ENCODE data around the gene ZBTB25. TPM values are rescaled to one million over a fixed set of nuclear protein-coding genes. Genes with fewer than 3 reads are reported as not detected.

Gene ZBTB25
- total RNA-seq, 1 experiment from 2014 or later = 10.0 TPM

DNA sequence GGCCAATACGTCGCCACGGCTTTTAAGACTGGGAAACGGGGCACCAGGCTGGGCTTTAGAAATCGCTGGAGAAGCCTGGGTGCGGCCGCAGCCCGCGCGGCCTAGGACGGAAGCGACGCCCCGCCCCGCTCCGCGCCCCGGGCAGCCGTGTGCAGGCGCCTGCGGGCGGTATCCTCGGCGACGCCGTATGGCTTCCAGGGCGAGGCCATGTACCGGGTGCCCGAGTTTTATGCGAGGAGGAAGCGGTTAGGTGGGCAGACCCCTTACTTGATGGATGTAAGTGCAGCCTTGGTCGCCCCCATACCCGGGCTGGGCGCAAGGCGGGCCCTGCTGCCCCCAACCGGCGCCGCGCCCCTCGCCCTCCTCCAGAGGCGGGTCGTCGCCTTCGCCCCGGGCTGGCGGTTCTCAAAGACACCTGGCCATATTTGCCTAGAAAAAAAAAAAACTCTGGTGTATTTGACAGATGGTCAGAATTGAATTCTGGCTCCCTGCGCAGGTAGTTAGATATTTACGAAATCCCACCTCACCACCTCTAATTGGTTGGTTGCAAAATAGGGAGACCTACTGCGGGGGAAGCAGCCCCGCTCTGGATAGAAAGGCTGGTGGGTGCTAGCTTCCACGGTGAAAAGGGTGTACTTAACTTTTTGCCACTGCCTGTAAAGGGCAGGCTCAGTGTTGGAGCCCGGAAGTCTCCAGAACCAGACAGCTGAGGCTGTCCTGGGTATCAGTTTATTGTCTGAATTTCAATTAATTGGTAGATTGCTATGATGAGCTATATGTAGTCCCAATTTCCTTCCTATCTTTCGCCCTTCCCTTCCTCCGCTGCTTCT lies 46.4 kb upstream of the ZBTB25 start, which contains the start of gene PPP1R36:
Gene PPP1R36 (plus strand): TSS at position 171 of the 830 bp plus-strand sequence. CDS start 37 bp downstream, at position 208.
- ChIA-PET POLR2A (interaction anchor here (0.7 kb wide), 1 partner anchor 38 kb away, joined by 3 read pairs; no protein-coding TSS in a partner anchor), CTCF (interaction anchor here (0.6 kb wide), 1 partner anchor 553 kb away, joined by 9 read pairs; no protein-coding TSS in a partner anchor)
- H3K4me1 ChIP-seq = peaks cover 17% of the 10 kb centered on the region
- peak in 1 of 2 experiments; percentile 74 for DNase-seq
- no peaks in the 10 kb centered on the region for H3K36me3 ChIP-seq (ENCODE audit: control insufficient read depth, insufficient read depth, low read length)
- H3K4me1 Mint-ChIP-seq (ENCODE audit: low read depth, unreplicated experiment) = peaks cover 23% of the 10 kb centered on the region
- H3K36me3 Mint-ChIP-seq (ENCODE audit: insufficient read depth, unreplicated experiment) = no peaks in the 10 kb centered on the region
- peak within 1 kb of the TSS; percentile 70 for H3K4me3 Mint-ChIP-seq (ENCODE audit: unreplicated experiment)
- H3K4me3 ChIP-seq (ENCODE audit: low read depth, low read length) = peak within 1 kb of the TSS; percentile 58
- peak within 1 kb of the TSS; percentile 29 for H3K27ac Mint-ChIP-seq (ENCODE audit: unreplicated experiment)
- no peaks in the 10 kb centered on the region for H3K27me3 Mint-ChIP-seq (ENCODE audit: insufficient read depth, unreplicated experiment)
- TF ChIP-seq, protein P1, sequence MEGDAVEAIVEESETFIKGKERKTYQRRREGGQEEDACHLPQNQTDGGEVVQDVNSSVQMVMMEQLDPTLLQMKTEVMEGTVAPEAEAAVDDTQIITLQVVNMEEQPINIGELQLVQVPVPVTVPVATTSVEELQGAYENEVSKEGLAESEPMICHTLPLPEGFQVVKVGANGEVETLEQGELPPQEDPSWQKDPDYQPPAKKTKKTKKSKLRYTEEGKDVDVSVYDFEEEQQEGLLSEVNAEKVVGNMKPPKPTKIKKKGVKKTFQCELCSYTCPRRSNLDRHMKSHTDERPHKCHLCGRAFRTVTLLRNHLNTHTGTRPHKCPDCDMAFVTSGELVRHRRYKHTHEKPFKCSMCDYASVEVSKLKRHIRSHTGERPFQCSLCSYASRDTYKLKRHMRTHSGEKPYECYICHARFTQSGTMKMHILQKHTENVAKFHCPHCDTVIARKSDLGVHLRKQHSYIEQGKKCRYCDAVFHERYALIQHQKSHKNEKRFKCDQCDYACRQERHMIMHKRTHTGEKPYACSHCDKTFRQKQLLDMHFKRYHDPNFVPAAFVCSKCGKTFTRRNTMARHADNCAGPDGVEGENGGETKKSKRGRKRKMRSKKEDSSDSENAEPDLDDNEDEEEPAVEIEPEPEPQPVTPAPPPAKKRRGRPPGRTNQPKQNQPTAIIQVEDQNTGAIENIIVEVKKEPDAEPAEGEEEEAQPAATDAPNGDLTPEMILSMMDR (IDR thresholded peaks at IDR 0.05; ENCODE audit: insufficient read depth in 1 of 2, low read depth in 1 of 2, low read length in 1 of 2, severe bottlenecking in 1 of 2, unreplicated experiment in 1 of 2) = peak in 1 of 2 experiments; percentile 13
- no peaks in the 10 kb centered on the region for H3K9me3 ChIP-seq
- H3K27me3 ChIP-seq (replicated peaks; ENCODE audit: control insufficient read depth, insufficient read depth, low read length) = no peaks in the 10 kb centered on the region
- H3K9me3 Mint-ChIP-seq (ENCODE audit: unreplicated experiment) = no peaks in the 10 kb centered on the region
- TSS peak; percentile 28 for BruUV-seq (replicated peaks)
- intact Hi-C loops (cut with micrococcal nuclease; ENCODE audit: unreplicated experiment) = loop anchor here (1.0 kb wide), 1 partner anchor 12 kb away; no protein-coding TSS in a partner anchor

DNA sequence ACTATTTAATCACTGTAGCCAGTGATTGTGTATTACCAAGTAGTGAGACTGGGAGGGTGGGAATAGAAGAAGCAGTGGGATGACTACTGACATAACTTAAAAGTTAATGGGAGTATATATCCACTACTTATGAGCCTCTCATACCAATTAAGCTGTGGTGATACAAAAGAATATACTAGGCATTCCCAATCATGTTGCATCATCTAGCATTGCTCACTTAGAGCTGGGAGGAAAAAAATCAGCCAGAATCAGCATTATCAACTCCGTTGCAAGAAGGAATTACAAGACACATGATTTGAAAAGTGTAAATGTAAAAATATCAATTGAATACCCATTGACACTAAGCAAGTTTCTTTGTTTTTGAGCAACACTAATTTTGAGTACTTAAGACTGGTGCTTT lies 45.4 kb upstream of the ZBTB25 start:
- no peaks in the 10 kb centered on the region for H3K9me3 Mint-ChIP-seq (ENCODE audit: unreplicated experiment)
- POLR2A ChIA-PET = no interaction called here
- H3K36me3 Mint-ChIP-seq (ENCODE audit: insufficient read depth, unreplicated experiment) = no peaks in the 10 kb centered on the region
- peaks cover 13% of the 10 kb centered on the region for H3K4me1 Mint-ChIP-seq (ENCODE audit: low read depth, unreplicated experiment)
- DNase-seq = no peak
- H3K27ac Mint-ChIP-seq (ENCODE audit: unreplicated experiment) = peak overlapping the region; percentile 29
- peak overlapping the region; percentile 70 for H3K4me3 Mint-ChIP-seq (ENCODE audit: unreplicated experiment)
- TF ChIP-seq, protein P1 (IDR thresholded peaks at IDR 0.05; ENCODE audit: insufficient read depth in 1 of 2, low read depth in 1 of 2, low read length in 1 of 2, severe bottlenecking in 1 of 2, unreplicated experiment in 1 of 2) = no peak
- H3K9me3 ChIP-seq = no peaks in the 10 kb centered on the region
- H3K27me3 ChIP-seq (replicated peaks; ENCODE audit: control insufficient read depth, insufficient read depth, low read length) = no peaks in the 10 kb centered on the region
- peaks cover 8% of the 10 kb centered on the region for H3K4me1 ChIP-seq
- intact Hi-C loops (cut with micrococcal nuclease; ENCODE audit: unreplicated experiment) = no loop called here
- no peaks in the 10 kb centered on the region for H3K36me3 ChIP-seq (ENCODE audit: control insufficient read depth, insufficient read depth, low read length)
- no peak overlapping the region; the same call in 1 of the 2 replicates for H3K4me3 ChIP-seq (ENCODE audit: low read depth, low read length)
- no peaks in the 10 kb centered on the region for H3K27me3 Mint-ChIP-seq (ENCODE audit: insufficient read depth, unreplicated experiment)
- no TSS peak for BruUV-seq (replicated peaks)
- CTCF ChIA-PET = no interaction called here

DNA sequence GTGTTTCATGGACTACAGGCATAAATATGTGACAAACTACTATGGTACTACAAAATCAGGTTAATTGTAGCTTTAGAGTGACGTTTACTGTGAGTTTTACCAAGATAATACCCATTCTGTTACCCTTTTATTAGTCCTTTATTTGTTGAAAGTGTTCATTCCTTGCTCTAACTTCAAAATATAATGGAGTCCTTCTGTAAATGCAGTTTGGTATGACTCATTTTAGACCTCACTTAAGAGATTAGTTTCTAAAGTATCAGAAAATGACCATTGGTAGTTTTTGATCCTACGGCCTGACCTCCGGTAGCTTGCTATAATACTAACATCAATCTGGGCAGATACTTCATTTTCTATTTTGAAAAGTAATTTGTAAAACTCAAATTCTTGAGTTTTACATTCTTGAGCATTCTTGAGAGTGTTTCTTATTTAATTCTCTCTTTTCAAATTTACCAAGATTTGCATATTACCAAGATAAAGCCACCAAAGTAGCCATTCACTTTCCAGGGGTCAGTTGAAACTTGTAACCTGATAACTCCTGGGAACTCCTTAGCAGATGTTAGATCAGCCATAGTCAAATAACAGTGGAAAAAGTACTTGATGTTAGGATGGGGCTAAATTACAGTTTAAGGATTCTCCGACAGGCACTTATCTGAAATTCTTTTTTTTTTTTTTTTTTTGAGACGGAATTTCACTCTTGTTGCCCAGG lies 41.1 kb upstream of the ZBTB25 start:
- BruUV-seq (replicated peaks) = no TSS peak
- Mint-ChIP-seq H3K36me3 (ENCODE audit: insufficient read depth, unreplicated experiment) (peaks cover 12% of the 10 kb centered on the region), H3K4me1 (ENCODE audit: low read depth, unreplicated experiment) (peaks cover 4% of the 10 kb centered on the region), H3K27ac (ENCODE audit: unreplicated experiment) (no peak overlapping the region), H3K9me3 (ENCODE audit: unreplicated experiment) (no peaks in the 10 kb centered on the region), H3K27me3 (ENCODE audit: insufficient read depth, unreplicated experiment) (no peaks in the 10 kb centered on the region), H3K4me3 (ENCODE audit: unreplicated experiment) (no peak overlapping the region)
- no peak overlapping the region for H3K4me3 ChIP-seq (ENCODE audit: low read depth, low read length)
- intact Hi-C loops (cut with micrococcal nuclease; ENCODE audit: unreplicated experiment) = loop anchor here (5.0 kb wide), 1 partner anchor 218 kb away; no protein-coding TSS in a partner anchor
- POLR2A ChIA-PET = no interaction called here
- no peaks in the 10 kb centered on the region for H3K36me3 ChIP-seq (ENCODE audit: control insufficient read depth, insufficient read depth, low read length)
- H3K27me3 ChIP-seq (replicated peaks; ENCODE audit: control insufficient read depth, insufficient read depth, low read length) = no peaks in the 10 kb centered on the region
- no peak for DNase-seq
- peaks cover 11% of the 10 kb centered on the region for H3K4me1 ChIP-seq
- H3K9me3 ChIP-seq = peaks cover 9% of the 10 kb centered on the region; the same call in 1 of the 2 replicates
- CTCF ChIA-PET = no interaction called here
- TF ChIP-seq, protein P1 (IDR thresholded peaks at IDR 0.05; ENCODE audit: insufficient read depth in 1 of 2, low read depth in 1 of 2, low read length in 1 of 2, severe bottlenecking in 1 of 2, unreplicated experiment in 1 of 2) = no peak

All from Caco-2 (cell line).